Measurements from ENCODE around the gene OR52M1.

Gene OR52M1

GRCh38 chr11:4544891-4545290, at the start of gene OR52M1:
Gene OR52M1 (plus strand): TSS chr11:4545191. CDS start chr11:4545191, 0 bp downstream.
- Histone ChIP-seq H3K4me1 (ENCODE audit: control insufficient read depth in 1 of 2, insufficient read depth in 2 of 2, low read length in 2 of 2) (peaks cover 4 to 17% of the 10 kb centered on the region in 2 donors), H3K27ac (ENCODE audit: low read depth, low read length) (no peak within 1 kb of the TSS), H3K36me3 (ENCODE audit: control insufficient read depth in 1 of 2, insufficient read depth in 2 of 2, low read length in 2 of 2) (no peaks in the 10 kb centered on the region), H3K4me3 (ENCODE audit: low read depth in 1 of 2, low read length in 2 of 2) (no peak within 1 kb of the TSS), H3K9me3 (ENCODE audit: control insufficient read depth in 1 of 2, low read length in 2 of 2) (no peaks in the 10 kb centered on the region), H3K9ac (ENCODE audit: low read depth in 1 of 2, low read length in 2 of 2) (no peak within 1 kb of the TSS), H3K27me3 (ENCODE audit: control insufficient read depth in 1 of 2, insufficient read depth in 2 of 2, low read length in 2 of 2) (peaks cover 0 to 7% of the 10 kb centered on the region in 2 donors)

DNA sequence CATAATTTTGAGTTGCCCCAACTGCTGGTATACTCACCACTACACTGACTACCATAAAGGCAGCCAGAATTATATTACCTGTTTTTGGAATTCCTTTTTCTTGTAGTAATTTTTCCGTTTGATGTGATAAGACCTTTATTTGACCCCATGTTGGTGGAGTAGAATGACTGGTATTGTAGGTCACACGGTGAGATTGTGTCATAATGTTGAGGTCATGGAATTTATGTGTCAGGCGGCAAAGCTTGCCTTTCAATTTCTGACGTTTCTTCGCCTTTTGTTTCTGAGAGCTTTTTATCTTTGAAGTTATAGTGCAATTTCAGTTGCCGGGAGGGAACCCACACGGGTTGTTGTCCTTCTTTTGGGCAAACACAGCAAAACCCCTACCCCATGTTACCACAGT, 49.5 kb upstream of the OR52M1 start:
- no peaks in the 10 kb centered on the region for H3K4me1 ChIP-seq (ENCODE audit: control insufficient read depth in 1 of 2, insufficient read depth in 2 of 2, low read length in 2 of 2)
- no peak overlapping the region for H3K4me3 ChIP-seq (ENCODE audit: low read depth in 1 of 2, low read length in 2 of 2)
- no peaks in the 10 kb centered on the region for H3K36me3 ChIP-seq (ENCODE audit: control insufficient read depth in 1 of 2, insufficient read depth in 2 of 2, low read length in 2 of 2)
- H3K9ac ChIP-seq (ENCODE audit: low read depth in 1 of 2, low read length in 2 of 2) = no peak overlapping the region
- no peaks in the 10 kb centered on the region for H3K9me3 ChIP-seq (ENCODE audit: control insufficient read depth in 1 of 2, low read length in 2 of 2)
- peaks cover 22 to 29% of the 10 kb centered on the region in 2 donors for H3K27me3 ChIP-seq (ENCODE audit: control insufficient read depth in 1 of 2, insufficient read depth in 2 of 2, low read length in 2 of 2)
- no peak overlapping the region for H3K27ac ChIP-seq (ENCODE audit: low read depth, low read length)

DNA sequence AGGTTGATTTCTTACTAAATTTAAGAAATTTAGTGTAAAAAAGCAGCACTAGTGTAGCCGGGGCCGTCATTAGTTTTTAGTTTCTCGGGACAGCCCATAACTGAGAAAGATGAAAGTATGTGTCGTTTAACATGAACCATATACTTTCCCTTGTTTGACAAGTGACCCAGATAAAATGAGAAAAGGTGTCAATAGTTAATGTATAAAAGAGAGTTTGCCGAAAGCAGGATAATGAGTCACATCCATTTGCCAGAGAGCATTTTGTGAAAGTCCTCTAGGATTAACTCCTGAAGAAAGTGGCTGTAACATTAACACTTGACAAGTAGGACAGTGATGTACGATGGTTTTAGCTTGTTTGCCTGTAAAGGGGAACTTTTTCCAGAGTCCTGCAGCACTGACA, 49.0 kb upstream of the OR52M1 start:
- Histone ChIP-seq H3K27me3 (ENCODE audit: control insufficient read depth in 1 of 2, insufficient read depth in 2 of 2, low read length in 2 of 2) (peaks cover 22 to 29% of the 10 kb centered on the region in 2 donors), H3K9me3 (ENCODE audit: control insufficient read depth in 1 of 2, low read length in 2 of 2) (no peaks in the 10 kb centered on the region), H3K4me1 (ENCODE audit: control insufficient read depth in 1 of 2, insufficient read depth in 2 of 2, low read length in 2 of 2) (no peaks in the 10 kb centered on the region), H3K9ac (ENCODE audit: low read depth in 1 of 2, low read length in 2 of 2) (no peak overlapping the region), H3K4me3 (ENCODE audit: low read depth in 1 of 2, low read length in 2 of 2) (no peak overlapping the region), H3K27ac (ENCODE audit: low read depth, low read length) (no peak overlapping the region), H3K36me3 (ENCODE audit: control insufficient read depth in 1 of 2, insufficient read depth in 2 of 2, low read length in 2 of 2) (no peaks in the 10 kb centered on the region)

- Histone ChIP-seq H3K4me1 (ENCODE audit: control insufficient read depth in 1 of 2, insufficient read depth in 2 of 2, low read length in 2 of 2) (no peaks in the 10 kb centered on the region), H3K27me3 (ENCODE audit: control insufficient read depth in 1 of 2, insufficient read depth in 2 of 2, low read length in 2 of 2) (peaks cover 22 to 29% of the 10 kb centered on the region in 2 donors), H3K36me3 (ENCODE audit: control insufficient read depth in 1 of 2, insufficient read depth in 2 of 2, low read length in 2 of 2) (no peaks in the 10 kb centered on the region), H3K9me3 (ENCODE audit: control insufficient read depth in 1 of 2, low read length in 2 of 2) (no peaks in the 10 kb centered on the region), H3K27ac (ENCODE audit: low read depth, low read length) (no peak overlapping the region), H3K9ac (ENCODE audit: low read depth in 1 of 2, low read length in 2 of 2) (no peak overlapping the region), H3K4me3 (ENCODE audit: low read depth in 1 of 2, low read length in 2 of 2) (no peak overlapping the region)
Measured at GRCh38 chr11:4496557-4497248, 48.3 kb upstream of the OR52M1 start.

- Histone ChIP-seq H3K27ac (ENCODE audit: low read depth, low read length) (no peak overlapping the region), H3K9ac (ENCODE audit: low read depth in 1 of 2, low read length in 2 of 2) (no peak overlapping the region), H3K36me3 (ENCODE audit: control insufficient read depth in 1 of 2, insufficient read depth in 2 of 2, low read length in 2 of 2) (no peaks in the 10 kb centered on the region), H3K4me1 (ENCODE audit: control insufficient read depth in 1 of 2, insufficient read depth in 2 of 2, low read length in 2 of 2) (no peaks in the 10 kb centered on the region), H3K9me3 (ENCODE audit: control insufficient read depth in 1 of 2, low read length in 2 of 2) (no peaks in the 10 kb centered on the region), H3K27me3 (ENCODE audit: control insufficient read depth in 1 of 2, insufficient read depth in 2 of 2, low read length in 2 of 2) (no peaks in the 10 kb centered on the region), H3K4me3 (ENCODE audit: low read depth in 1 of 2, low read length in 2 of 2) (no peak overlapping the region)
Measured at GRCh38 chr11:4508886-4509285, 36.1 kb upstream of the OR52M1 start.

- no peaks in the 10 kb centered on the region for H3K9me3 ChIP-seq (ENCODE audit: control insufficient read depth in 1 of 2, low read length in 2 of 2)
- no peak overlapping the region for H3K27ac ChIP-seq (ENCODE audit: low read depth, low read length)
- no peak overlapping the region for H3K9ac ChIP-seq (ENCODE audit: low read depth in 1 of 2, low read length in 2 of 2)
- no peaks in the 10 kb centered on the region for H3K27me3 ChIP-seq (ENCODE audit: control insufficient read depth in 1 of 2, insufficient read depth in 2 of 2, low read length in 2 of 2)
- no peaks in the 10 kb centered on the region for H3K4me1 ChIP-seq (ENCODE audit: control insufficient read depth in 1 of 2, insufficient read depth in 2 of 2, low read length in 2 of 2)
- H3K36me3 ChIP-seq (ENCODE audit: control insufficient read depth in 1 of 2, insufficient read depth in 2 of 2, low read length in 2 of 2) = no peaks in the 10 kb centered on the region
- no peak overlapping the region for H3K4me3 ChIP-seq (ENCODE audit: low read depth in 1 of 2, low read length in 2 of 2)
Measured at GRCh38 chr11:4511282-4512245, 33.4 kb upstream of the OR52M1 start.

- no peak overlapping the region for H3K9ac ChIP-seq (ENCODE audit: low read depth in 1 of 2, low read length in 2 of 2)
- H3K4me1 ChIP-seq (ENCODE audit: control insufficient read depth in 1 of 2, insufficient read depth in 2 of 2, low read length in 2 of 2) = no peaks in the 10 kb centered on the region
- H3K27ac ChIP-seq (ENCODE audit: low read depth, low read length) = no peak overlapping the region
- no peaks in the 10 kb centered on the region for H3K27me3 ChIP-seq (ENCODE audit: control insufficient read depth in 1 of 2, insufficient read depth in 2 of 2, low read length in 2 of 2)
- H3K9me3 ChIP-seq (ENCODE audit: control insufficient read depth in 1 of 2, low read length in 2 of 2) = no peaks in the 10 kb centered on the region
- H3K4me3 ChIP-seq (ENCODE audit: low read depth in 1 of 2, low read length in 2 of 2) = no peak overlapping the region
- no peaks in the 10 kb centered on the region for H3K36me3 ChIP-seq (ENCODE audit: control insufficient read depth in 1 of 2, insufficient read depth in 2 of 2, low read length in 2 of 2)
Measured at GRCh38 chr11:4514196-4514595, 30.8 kb upstream of the OR52M1 start.

- Histone ChIP-seq H3K9ac (ENCODE audit: low read depth in 1 of 2, low read length in 2 of 2) (no peak overlapping the region), H3K4me1 (ENCODE audit: control insufficient read depth in 1 of 2, insufficient read depth in 2 of 2, low read length in 2 of 2) (no peaks in the 10 kb centered on the region), H3K4me3 (ENCODE audit: low read depth in 1 of 2, low read length in 2 of 2) (no peak overlapping the region), H3K27me3 (ENCODE audit: control insufficient read depth in 1 of 2, insufficient read depth in 2 of 2, low read length in 2 of 2) (peaks cover 0 to 4% of the 10 kb centered on the region in 2 donors), H3K36me3 (ENCODE audit: control insufficient read depth in 1 of 2, insufficient read depth in 2 of 2, low read length in 2 of 2) (no peaks in the 10 kb centered on the region), H3K27ac (ENCODE audit: low read depth, low read length) (no peak overlapping the region), H3K9me3 (ENCODE audit: control insufficient read depth in 1 of 2, low read length in 2 of 2) (no peaks in the 10 kb centered on the region)
Measured at GRCh38 chr11:4522339-4522738, 22.7 kb upstream of the OR52M1 start.

DNA sequence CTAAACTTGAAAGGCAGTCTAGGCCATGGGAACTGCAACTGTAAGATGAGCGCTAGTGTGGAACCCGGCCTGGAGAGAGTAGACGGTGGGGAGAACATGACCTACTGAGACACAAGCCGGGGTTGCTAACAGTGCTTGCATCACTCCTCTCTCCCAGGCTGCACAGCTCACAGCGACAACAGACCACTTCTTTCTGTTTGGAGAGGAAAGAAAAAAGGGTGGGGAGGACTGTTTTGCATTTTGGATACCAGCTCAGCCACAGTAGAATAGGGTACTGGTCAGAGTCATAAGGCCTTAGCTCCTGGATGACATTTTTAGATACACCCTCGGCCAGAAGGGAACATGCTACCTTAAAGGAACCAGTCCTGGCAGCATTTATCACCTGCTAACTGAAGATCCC, 22.2 kb upstream of the OR52M1 start:
- H3K4me3 ChIP-seq (ENCODE audit: low read depth in 1 of 2, low read length in 2 of 2) = no peak overlapping the region
- peaks cover 0 to 4% of the 10 kb centered on the region in 2 donors for H3K27me3 ChIP-seq (ENCODE audit: control insufficient read depth in 1 of 2, insufficient read depth in 2 of 2, low read length in 2 of 2)
- no peaks in the 10 kb centered on the region for H3K4me1 ChIP-seq (ENCODE audit: control insufficient read depth in 1 of 2, insufficient read depth in 2 of 2, low read length in 2 of 2)
- no peak overlapping the region for H3K27ac ChIP-seq (ENCODE audit: low read depth, low read length)
- H3K9me3 ChIP-seq (ENCODE audit: control insufficient read depth in 1 of 2, low read length in 2 of 2) = no peaks in the 10 kb centered on the region
- H3K9ac ChIP-seq (ENCODE audit: low read depth in 1 of 2, low read length in 2 of 2) = no peak overlapping the region
- no peaks in the 10 kb centered on the region for H3K36me3 ChIP-seq (ENCODE audit: control insufficient read depth in 1 of 2, insufficient read depth in 2 of 2, low read length in 2 of 2)

- Histone ChIP-seq H3K27ac (ENCODE audit: low read depth, low read length) (no peak overlapping the region), H3K9ac (ENCODE audit: low read depth in 1 of 2, low read length in 2 of 2) (no peak overlapping the region), H3K9me3 (ENCODE audit: control insufficient read depth in 1 of 2, low read length in 2 of 2) (no peaks in the 10 kb centered on the region), H3K4me3 (ENCODE audit: low read depth in 1 of 2, low read length in 2 of 2) (no peak overlapping the region), H3K4me1 (ENCODE audit: control insufficient read depth in 1 of 2, insufficient read depth in 2 of 2, low read length in 2 of 2) (no peaks in the 10 kb centered on the region), H3K36me3 (ENCODE audit: control insufficient read depth in 1 of 2, insufficient read depth in 2 of 2, low read length in 2 of 2) (no peaks in the 10 kb centered on the region), H3K27me3 (ENCODE audit: control insufficient read depth in 1 of 2, insufficient read depth in 2 of 2, low read length in 2 of 2) (peaks cover 0 to 4% of the 10 kb centered on the region in 2 donors)
Measured at GRCh38 chr11:4523666-4524065, 21.3 kb upstream of the OR52M1 start.
